GM13976 (cell line): ENCODE results near the gene ADGRL1.
"Not testable (repeated sequence)": the region's sequence is repeated elsewhere in the genome, so short reads cannot be mapped to it uniquely, and the experiment has no call there.

Experiments used
- DNase-seq: peaks from one replicate; pipeline ENCODE4 v3.0.0; 2012; ENCODE audit warnings: low spot score
- CTCF ChIP-seq: IDR thresholded peaks from 2 replicates; pipeline ENCODE4 v1.5.1; 2012; ENCODE audit warnings: borderline replicate concordance, mild to moderate bottlenecking; ENCODE audit not compliant: insufficient read depth; ENCODE audit errors: extremely low read depth, missing control alignments, control extremely low read depth
- in situ Hi-C: fragments of 300-500 bp; cut with MboI; formaldehyde crosslinking; loops from one replicate; pipeline ENCODE4 v1.12.0; 2022; ENCODE audit warnings: low sequenced_read_pairs, mixed read lengths, inconsistent platforms; ENCODE audit not compliant: unreplicated experiment

The ADGRL1 gene

GRCh38 chr19:14197882-14198281 is 8.1 kb downstream of the ADGRL1 start:
- DNase-seq, result no peak
- in situ Hi-C loops, result loop anchor here (10.0 to 25.0 kb wide), 2 partner anchors 147 to 289 kb away; partner anchors contain the start of genes GIPC1 and PTGER1
- no peak for TF ChIP-seq CTCF

GRCh38 chr19:14197288-14197687 is 8.7 kb downstream of the ADGRL1 start:
- in situ Hi-C loops, result loop anchor here (10.0 to 25.0 kb wide), 2 partner anchors 148 to 290 kb away; partner anchors contain the start of genes GIPC1 and PTGER1
- not testable (repeated sequence) for DNase-seq

- in situ Hi-C loops, result loop anchor here (10.0 to 25.0 kb wide), 2 partner anchors 149 to 291 kb away; partner anchors contain the start of genes GIPC1 and PTGER1
- peak; percentile 75 for DNase-seq
- TF ChIP-seq CTCF, result peak; percentile 80
Measured at GRCh38 chr19:14196105-14196504, 9.9 kb downstream of the ADGRL1 start.

GRCh38 chr19:14195216-14195615 is 10.8 kb downstream of the ADGRL1 start:
- not testable (repeated sequence) for DNase-seq
- in situ Hi-C loops, result loop anchor here (10.0 to 25.0 kb wide), 2 partner anchors 150 to 292 kb away; partner anchors contain the start of genes GIPC1 and PTGER1

GRCh38 chr19:14189415-14189814 is 16.6 kb downstream of the ADGRL1 start:
- no peak for DNase-seq
- TF ChIP-seq CTCF, result no peak
- in situ Hi-C loops, result loop anchor here (25.0 kb wide), 1 partner anchor 298 kb away; the partner anchor contains the start of genes GIPC1 and PTGER1

GRCh38 chr19:14188086-14188485 is 17.9 kb downstream of the ADGRL1 start:
- in situ Hi-C loops, result loop anchor here (25.0 kb wide), 1 partner anchor 299 kb away; the partner anchor contains the start of genes GIPC1 and PTGER1
- not testable (repeated sequence) for DNase-seq

- in situ Hi-C loops, result loop anchor here (25.0 kb wide), 1 partner anchor 300 kb away; the partner anchor contains the start of genes GIPC1 and PTGER1
- no peak for DNase-seq
- TF ChIP-seq CTCF, result no peak
Measured at GRCh38 chr19:14187561-14187960, 18.4 kb downstream of the ADGRL1 start.

GRCh38 chr19:14186684-14187083 is 19.3 kb downstream of the ADGRL1 start:
- in situ Hi-C loops, result loop anchor here (25.0 kb wide), 1 partner anchor 301 kb away; the partner anchor contains the start of genes GIPC1 and PTGER1
- DNase-seq, result not testable (repeated sequence)

- in situ Hi-C loops, result loop anchor here (25.0 kb wide), 1 partner anchor 302 kb away; the partner anchor contains the start of genes GIPC1 and PTGER1
- not testable (repeated sequence) for DNase-seq
Measured at GRCh38 chr19:14185691-14186090, 20.3 kb downstream of the ADGRL1 start.
